Mesothelial cell of epicardium (in vitro differentiated cells): ENCODE measurements around the gene TMEM182. TPM values are rescaled to one million over a fixed set of nuclear protein-coding genes. Genes with fewer than 3 reads are reported as not detected.

Experiments used
- DNase-seq, 2 experiments: peaks; one replicate each; pipeline ENCODE4 v3.0.0; 2021; ENCODE audit warnings: low spot score in 2 of 2; ENCODE audit not compliant: unreplicated experiment in 2 of 2
- H3K27ac Mint-ChIP-seq: 2 replicates; pipeline ENCODE4 v1.8.0; 2021; ENCODE audit warnings: mixed read lengths
- H3K27me3 Mint-ChIP-seq: 2 replicates; pipeline ENCODE4 v1.8.0; 2021; ENCODE audit warnings: low read depth, mixed read lengths
- H3K36me3 Mint-ChIP-seq: 2 replicates; pipeline ENCODE4 v1.8.0; 2021; ENCODE audit warnings: mixed read lengths
- H3K4me1 Mint-ChIP-seq: 2 replicates; pipeline ENCODE4 v1.8.0; 2021; ENCODE audit warnings: mixed read lengths
- H3K4me3 Mint-ChIP-seq: 2 replicates; pipeline ENCODE4 v1.8.0; 2021; ENCODE audit warnings: mild to moderate bottlenecking, moderate library complexity, mixed read lengths
- H3K9me3 Mint-ChIP-seq: 2 replicates; pipeline ENCODE4 v1.8.0; 2021; ENCODE audit warnings: mixed read lengths
- CTCF ChIP-seq: fragments of 200-600 bp; sonication (generic); IDR thresholded peaks from one replicate; pipeline ENCODE4 v1.5.0; 2021; ENCODE audit warnings: antibody characterized with exemption; ENCODE audit not compliant: unreplicated experiment
- total RNA-seq: library from RNA; stranded (reverse); gene quantifications from 3 replicates; pipeline ENCODE4 v1.2.1, GENCODE V29; 2021

TMEM182 gene
- total RNA-seq, 1 donor from 2014 or later = 8.0 TPM

GRCh38 chr2:102743259-102743658 lies 18.6 kb upstream of the TMEM182 start:
- no peak for TF ChIP-seq CTCF
- Mint-ChIP-seq H3K27ac (no peak overlapping the region), H3K9me3 (peaks cover 29% of the 10 kb centered on the region), H3K4me1 (no peaks in the 10 kb centered on the region), H3K4me3 (no peak overlapping the region), H3K27me3 (no peaks in the 10 kb centered on the region), H3K36me3 (peaks cover 2% of the 10 kb centered on the region)
- DNase-seq = no peak

- no peak overlapping the region for H3K4me3 Mint-ChIP-seq
- no peaks in the 10 kb centered on the region for H3K4me1 Mint-ChIP-seq
- H3K9me3 Mint-ChIP-seq = peaks cover 12% of the 10 kb centered on the region
- peaks cover 2% of the 10 kb centered on the region for H3K36me3 Mint-ChIP-seq
- DNase-seq = no peak
- H3K27ac Mint-ChIP-seq = no peak overlapping the region
- TF ChIP-seq CTCF = no peak
- no peaks in the 10 kb centered on the region for H3K27me3 Mint-ChIP-seq
These were observed 13.7 kb upstream of the TMEM182 start for GRCh38 chr2:102748107-102748506.

GRCh38 chr2:102749938-102750337 lies 11.9 kb upstream of the TMEM182 start:
- no peak overlapping the region for H3K27ac Mint-ChIP-seq
- no peaks in the 10 kb centered on the region for H3K4me1 Mint-ChIP-seq
- H3K9me3 Mint-ChIP-seq = peaks cover 6% of the 10 kb centered on the region
- peaks cover 2% of the 10 kb centered on the region for H3K36me3 Mint-ChIP-seq
- no peak overlapping the region for H3K4me3 Mint-ChIP-seq
- H3K27me3 Mint-ChIP-seq = no peaks in the 10 kb centered on the region
- no peak for TF ChIP-seq CTCF
- DNase-seq = no peak

- Mint-ChIP-seq H3K4me3 (no peak overlapping the region), H3K27ac (no peak overlapping the region), H3K27me3 (no peaks in the 10 kb centered on the region), H3K4me1 (no peaks in the 10 kb centered on the region), H3K36me3 (no peaks in the 10 kb centered on the region), H3K9me3 (no peaks in the 10 kb centered on the region)
- TF ChIP-seq CTCF = peak; percentile 84
- no peak for DNase-seq
These were observed 8.2 kb upstream of the TMEM182 start for GRCh38 chr2:102753563-102754159.

- H3K4me1 Mint-ChIP-seq = no peaks in the 10 kb centered on the region
- DNase-seq = no peak
- TF ChIP-seq CTCF = no peak
- no peaks in the 10 kb centered on the region for H3K9me3 Mint-ChIP-seq
- H3K27me3 Mint-ChIP-seq = no peaks in the 10 kb centered on the region
- H3K27ac Mint-ChIP-seq = no peak overlapping the region
- H3K36me3 Mint-ChIP-seq = no peaks in the 10 kb centered on the region
- H3K4me3 Mint-ChIP-seq = no peak overlapping the region
These were observed 7.2 kb upstream of the TMEM182 start for GRCh38 chr2:102754456-102755145.
